GM21528 (cell line): ENCODE results near the gene RUSC2.
"Not testable (repeated sequence)": the region's sequence is repeated elsewhere in the genome, so short reads cannot be mapped to it uniquely, and the experiment has no call there.

Experiments used
- ATAC-seq: cut with Tn5 transposase; IDR thresholded peaks from one replicate; pipeline ENCODE4 v1.9.1; 2021; ENCODE audit warnings: mild to moderate bottlenecking, moderate library complexity; ENCODE audit not compliant: unreplicated experiment, low FRiP score

Gene RUSC2, protein sequence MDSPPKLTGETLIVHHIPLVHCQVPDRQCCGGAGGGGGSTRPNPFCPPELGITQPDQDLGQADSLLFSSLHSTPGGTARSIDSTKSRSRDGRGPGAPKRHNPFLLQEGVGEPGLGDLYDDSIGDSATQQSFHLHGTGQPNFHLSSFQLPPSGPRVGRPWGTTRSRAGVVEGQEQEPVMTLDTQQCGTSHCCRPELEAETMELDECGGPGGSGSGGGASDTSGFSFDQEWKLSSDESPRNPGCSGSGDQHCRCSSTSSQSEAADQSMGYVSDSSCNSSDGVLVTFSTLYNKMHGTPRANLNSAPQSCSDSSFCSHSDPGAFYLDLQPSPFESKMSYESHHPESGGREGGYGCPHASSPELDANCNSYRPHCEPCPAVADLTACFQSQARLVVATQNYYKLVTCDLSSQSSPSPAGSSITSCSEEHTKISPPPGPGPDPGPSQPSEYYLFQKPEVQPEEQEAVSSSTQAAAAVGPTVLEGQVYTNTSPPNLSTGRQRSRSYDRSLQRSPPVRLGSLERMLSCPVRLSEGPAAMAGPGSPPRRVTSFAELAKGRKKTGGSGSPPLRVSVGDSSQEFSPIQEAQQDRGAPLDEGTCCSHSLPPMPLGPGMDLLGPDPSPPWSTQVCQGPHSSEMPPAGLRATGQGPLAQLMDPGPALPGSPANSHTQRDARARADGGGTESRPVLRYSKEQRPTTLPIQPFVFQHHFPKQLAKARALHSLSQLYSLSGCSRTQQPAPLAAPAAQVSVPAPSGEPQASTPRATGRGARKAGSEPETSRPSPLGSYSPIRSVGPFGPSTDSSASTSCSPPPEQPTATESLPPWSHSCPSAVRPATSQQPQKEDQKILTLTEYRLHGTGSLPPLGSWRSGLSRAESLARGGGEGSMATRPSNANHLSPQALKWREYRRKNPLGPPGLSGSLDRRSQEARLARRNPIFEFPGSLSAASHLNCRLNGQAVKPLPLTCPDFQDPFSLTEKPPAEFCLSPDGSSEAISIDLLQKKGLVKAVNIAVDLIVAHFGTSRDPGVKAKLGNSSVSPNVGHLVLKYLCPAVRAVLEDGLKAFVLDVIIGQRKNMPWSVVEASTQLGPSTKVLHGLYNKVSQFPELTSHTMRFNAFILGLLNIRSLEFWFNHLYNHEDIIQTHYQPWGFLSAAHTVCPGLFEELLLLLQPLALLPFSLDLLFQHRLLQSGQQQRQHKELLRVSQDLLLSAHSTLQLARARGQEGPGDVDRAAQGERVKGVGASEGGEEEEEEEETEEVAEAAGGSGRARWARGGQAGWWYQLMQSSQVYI (N-terminal part only)

DNA sequence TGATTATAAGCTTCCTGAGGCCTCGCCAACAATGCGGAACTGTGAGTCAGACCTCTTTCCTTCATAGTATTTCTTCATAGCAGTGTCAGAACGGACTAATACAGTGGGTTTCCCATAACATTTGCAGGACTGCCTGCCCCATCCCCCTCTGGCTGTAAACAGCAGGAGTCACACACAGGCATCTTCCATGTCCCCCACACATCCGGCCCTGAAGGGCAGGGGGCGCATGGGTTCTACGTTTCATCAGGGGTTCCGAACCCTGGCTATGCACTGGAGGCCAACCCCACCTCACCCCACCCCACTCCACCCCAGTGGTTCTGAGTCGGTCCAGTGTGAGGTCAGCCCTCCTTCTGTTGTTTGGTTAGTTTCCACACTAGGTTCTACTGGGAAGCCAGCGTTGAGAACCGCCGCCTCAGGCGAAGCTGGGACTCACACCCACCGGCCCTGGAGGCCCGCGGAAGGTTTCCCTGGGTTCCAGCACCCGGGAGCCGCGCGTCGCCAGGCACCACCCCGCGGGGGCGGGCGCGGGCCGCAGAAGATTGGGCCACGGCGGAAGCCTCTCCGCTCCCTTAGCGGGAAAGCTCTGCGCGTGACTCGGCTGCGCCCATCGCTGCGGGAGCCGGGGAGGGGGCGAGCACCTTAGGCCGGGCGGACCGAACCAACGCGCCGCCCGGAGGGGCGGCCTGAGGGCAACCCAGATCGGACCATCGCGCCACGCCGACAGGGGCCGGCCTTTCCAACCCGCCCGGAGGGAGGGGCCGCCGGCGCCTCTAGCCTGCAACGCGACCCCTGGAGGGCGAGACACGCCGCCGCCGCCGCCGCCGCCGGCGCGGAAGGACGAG lies at the start of gene RUSC2:
Gene RUSC2 (plus strand): TSS at position 799 of the 842 bp plus-strand sequence. CDS start 56,411 bp downstream, outside the sequence.
- no peak for ATAC-seq

DNA sequence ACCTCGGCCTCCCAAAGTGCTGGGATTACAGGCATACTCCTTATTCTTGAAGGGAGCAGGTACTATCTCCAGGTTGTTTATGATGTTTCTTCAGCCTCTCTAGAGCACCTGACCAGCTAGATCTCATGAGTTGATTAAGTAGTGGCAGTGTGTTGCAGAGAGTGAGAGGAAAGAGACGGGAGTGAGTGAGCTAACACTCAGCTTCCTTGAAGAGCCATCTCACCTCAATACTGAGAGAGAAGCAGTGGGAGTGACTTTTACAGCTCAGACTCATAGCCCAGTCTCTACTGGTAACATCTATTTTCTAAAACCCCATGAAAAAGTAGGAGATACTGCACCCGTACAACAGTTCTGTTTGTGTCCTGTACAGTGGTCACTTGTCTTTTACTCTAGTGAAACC lies 43.9 kb upstream of the RUSC2 start:
- ATAC-seq: no peak

DNA sequence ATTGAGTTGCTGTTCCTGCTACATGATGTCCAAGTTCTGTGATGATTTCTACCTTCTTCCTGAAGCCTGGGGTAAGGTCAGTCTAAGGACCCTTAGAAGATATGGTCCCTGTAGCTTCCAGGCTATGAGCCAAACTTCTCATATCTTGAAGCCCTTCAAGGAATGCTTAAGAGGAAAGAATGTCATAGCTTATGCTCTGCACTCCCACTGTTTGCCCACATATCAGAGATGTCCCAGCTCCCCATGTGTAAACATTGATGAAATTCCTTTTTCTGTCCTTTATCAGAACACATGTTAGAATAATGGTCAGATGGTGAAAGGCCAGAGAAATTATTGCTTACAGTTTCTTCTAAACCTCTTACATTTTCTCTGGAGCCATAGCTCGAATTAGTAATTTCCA lies 41.4 kb upstream of the RUSC2 start:
- no peak for ATAC-seq

DNA sequence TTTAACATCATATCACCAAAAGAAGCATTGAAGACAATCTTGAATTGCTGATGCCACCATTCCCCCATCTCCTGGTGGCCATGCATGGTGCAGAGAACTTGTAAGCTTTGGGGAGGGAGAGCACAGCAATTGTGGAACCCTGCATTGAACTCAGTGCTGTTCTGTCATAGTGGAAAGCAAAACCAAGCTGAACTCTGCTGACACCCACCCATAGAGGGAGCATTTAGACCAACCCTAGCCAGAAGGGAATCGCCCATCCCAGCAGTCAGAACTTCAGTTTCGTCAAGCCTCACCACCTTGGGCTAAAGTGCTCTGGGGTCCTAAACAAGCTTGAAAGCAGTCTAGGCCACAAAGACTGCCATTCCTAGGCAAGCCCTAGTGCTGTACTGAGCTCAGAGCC lies 37.4 kb upstream of the RUSC2 start:
- no peak for ATAC-seq

DNA sequence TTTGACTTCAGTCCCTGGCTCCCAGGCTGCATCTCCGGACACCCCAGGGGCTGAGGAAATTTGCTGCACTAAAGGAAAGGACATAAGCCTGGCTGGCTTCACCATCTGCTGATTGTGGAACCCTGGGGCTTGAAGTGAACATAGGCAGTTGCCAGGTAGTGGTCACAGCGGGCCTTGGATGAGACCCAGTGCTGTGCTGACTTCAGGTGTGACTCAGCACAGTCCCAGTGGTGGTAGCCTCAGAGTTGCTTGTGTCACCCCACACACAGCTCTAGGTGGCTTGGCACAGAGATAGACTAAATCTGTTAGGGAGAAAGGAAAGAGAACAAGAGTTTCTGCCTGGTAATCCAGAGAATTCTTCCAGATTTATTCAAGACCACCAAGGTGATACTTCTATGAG lies 36.1 kb upstream of the RUSC2 start:
- ATAC-seq: no peak

DNA sequence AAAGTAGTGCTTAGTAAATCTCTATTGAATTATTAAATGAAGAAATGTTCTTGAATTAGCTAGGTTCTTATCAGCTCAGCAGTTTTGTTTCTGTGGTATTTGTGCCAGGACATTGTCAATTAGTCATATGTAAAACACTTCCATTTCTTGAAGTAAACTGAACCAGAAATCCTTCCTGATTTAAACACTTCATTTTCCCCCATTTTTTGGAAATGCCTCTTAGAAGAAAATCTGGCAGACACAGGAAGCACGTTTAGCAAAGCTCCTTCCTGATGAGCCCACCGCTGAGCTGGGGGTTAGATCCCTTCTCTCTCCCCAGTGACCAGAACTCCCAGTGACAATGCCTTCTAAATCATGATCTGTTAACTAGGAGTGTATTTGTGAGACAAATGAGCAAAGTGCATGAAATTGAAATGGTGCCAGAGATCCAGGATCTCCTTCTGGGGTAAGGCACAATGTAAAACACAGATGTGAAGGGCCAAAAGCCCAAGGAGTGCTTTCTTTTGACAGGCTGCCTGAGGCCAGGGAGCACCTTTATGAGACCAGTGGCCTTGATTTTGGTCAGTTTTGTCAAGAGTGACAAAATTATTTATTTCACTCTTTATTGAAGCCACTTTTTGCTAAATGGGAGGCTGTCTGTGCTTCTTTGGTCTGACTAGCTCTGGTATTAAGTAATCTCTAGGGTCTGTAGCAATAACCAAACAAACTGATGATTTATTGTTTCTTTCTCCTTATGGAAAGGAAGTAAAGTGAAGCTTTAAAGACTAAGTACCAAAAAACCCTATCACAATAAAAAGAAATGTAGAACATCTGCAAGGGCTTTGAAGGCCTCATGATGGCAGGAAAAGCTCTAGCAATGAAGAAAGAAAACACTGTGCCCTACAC lies 25.5 kb upstream of the RUSC2 start:
- ATAC-seq: no peak

DNA sequence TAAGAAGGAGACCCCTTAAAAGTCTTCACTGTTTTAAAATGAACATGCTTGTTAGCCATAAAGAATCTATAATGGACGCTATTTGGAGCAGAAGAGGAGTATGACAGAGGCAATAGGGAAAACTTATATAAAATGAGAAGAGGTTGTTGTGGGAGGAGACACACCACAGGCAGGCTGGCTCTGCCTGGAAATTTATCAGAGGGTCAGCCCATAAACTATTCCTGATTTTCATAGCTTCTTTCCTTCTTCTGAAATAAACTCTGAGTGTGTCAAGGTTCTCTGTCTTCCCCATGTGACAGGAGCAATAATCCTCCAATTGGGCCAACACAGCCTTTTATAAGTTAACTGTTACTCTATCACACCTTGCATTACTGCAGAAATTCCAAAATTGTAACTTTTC lies 19.6 kb upstream of the RUSC2 start:
- ATAC-seq: no peak

DNA sequence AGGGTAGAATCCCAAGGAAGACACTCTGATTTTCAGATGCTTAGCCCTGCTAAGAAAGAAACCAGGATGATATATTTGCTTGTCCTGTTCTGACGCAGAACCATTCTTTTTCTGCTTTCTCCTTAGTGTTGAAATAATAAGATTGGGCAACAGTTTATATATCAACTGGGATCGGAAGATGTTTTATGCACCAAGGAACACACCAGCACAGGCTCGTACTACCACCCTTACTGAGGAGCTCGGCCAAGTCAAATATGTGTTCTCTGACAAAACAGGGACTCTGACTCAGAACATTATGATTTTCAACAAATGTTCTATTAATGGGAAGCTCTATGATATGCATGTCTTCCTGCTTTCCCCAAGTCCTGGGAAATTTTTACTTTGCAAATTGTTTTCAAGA lies 19.0 kb upstream of the RUSC2 start:
- ATAC-seq: no peak

DNA sequence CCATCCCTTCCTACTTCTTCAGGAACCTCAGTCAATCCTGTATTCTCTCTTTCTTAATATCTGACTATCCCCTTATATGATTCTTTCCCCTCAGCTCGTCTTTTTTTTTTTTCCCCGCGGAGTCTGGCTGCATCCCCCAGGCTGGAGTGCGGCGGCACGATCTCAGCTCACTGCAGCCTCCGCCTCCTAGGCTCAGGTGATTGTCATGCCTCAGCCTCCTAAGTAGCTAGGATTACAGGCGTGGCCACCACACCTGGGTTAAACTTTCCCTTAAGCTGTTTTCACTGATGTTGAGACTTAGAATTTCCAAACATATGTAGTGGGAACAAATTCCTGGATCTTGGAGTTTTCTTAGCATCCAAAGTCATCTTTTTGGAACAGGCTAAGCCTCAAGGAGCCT lies 13.3 kb upstream of the RUSC2 start:
- ATAC-seq: no peak

DNA sequence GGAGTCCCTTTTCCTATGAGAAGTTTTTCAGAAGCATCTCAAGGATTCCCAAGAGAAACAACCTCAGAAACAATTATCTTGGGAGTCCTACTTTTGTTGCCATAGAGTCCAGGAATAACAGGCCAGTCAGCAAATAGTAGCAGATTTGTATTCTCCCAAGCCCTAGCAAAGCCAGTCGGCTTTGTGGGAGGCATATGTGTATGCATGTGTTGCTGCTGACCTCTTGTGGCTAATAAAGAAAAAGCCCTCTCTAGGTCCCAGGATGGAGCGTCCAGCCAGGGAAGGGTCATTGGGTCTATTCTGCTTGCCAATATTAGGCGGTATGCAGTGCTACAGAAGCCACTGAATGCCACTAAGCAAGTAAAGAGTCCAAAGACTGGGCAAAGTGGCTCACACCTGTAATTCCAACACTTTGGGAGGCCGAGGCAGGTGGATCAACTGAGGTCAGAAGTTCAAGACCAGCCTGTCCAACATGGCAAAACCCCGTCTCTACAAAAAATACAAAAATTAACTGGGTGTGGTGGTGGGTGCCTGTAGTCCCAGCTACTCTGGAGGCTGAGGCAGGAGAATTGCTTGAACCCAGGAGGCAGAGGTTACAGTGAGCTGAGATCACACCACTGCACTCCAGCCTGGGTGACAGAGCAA lies 12.6 kb upstream of the RUSC2 start:
- not testable (repeated sequence) for ATAC-seq

DNA sequence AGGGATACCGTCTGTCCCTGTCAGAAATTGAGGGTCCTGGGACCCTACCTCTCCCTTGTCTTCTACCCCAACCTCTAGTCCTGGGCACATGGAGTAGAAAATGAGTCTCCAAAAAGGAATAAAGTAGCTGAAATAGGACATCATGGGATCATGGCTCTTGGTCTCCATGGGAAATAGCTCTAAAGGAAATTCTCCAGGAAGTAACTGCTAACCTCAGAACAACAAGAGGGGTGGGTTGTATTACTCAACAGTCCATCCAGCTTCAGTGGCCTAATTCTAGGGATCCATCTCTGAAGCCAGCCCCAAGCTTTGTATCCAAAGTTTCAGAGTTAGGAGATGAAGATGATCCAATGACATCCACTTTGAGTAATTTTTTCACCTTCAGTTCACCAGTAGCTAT lies 11.0 kb upstream of the RUSC2 start:
- ATAC-seq: no peak

DNA sequence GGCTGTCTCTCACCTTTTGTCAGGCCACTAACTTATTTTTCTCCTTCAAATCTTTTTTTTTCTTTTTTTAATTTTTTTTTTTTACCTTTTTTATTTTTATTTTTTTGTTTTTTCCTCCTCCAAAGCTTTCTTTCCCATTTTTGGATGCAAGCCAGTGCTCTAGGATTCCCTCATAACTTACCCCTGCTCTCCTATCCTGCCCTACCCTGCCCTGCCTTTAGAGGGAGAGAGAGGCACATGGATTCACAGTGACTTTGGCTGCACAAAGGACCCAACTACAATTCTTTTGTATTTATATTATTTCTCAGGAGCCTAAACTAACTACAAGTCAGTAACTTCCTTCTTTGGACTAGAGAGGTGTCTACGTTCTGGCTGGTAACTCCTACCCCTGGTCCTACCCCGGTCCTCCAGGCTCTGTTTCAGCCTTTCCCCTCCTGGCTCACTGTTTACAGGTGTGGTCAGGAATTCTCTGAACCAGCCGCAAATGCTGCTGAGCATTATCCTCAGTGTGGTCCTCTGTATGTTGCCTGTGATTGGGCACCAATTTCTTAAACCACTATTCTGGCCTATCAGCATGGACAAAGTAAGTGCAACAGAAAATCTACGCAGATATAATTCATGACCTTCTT lies 8.4 kb upstream of the RUSC2 start:
- no peak for ATAC-seq

DNA sequence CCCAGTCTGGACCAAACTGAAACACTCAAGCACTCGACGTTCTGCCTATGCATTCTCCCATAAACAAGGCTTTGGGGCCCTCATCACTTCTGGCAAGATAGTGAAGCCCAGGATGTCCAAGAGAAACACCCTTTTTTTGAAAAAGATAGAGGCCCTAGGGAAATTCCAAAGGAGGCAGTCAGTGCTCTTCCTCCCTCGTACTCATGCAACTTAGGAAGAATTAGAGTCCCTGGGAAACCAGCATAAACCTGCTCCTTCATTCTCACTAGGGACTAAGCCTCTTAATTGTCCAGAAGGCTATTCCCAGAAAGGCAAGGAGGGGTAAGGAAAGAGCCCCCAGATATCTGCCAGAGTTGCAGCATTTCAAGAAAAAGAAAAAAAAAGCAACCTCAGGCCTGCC lies 7.8 kb upstream of the RUSC2 start:
- ATAC-seq: no peak

DNA sequence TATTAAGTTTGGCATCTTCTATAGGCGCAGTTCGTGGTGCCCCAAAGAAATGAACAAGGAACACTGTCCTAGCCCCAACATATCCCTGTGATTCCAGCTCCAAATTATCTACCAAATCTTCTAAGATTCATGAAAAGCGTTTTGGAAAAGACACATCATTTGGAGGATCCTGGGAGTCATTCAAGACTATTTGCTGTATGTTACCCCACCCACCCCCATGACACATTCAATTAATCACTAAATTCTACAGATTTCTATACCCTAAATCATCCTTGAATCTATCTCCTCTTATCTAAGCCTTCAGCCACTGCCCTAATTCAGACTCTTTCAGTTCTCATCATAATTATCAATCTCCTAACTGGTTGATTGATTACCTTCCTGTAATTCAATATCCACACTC lies 5.5 kb upstream of the RUSC2 start:
- ATAC-seq: no peak

DNA sequence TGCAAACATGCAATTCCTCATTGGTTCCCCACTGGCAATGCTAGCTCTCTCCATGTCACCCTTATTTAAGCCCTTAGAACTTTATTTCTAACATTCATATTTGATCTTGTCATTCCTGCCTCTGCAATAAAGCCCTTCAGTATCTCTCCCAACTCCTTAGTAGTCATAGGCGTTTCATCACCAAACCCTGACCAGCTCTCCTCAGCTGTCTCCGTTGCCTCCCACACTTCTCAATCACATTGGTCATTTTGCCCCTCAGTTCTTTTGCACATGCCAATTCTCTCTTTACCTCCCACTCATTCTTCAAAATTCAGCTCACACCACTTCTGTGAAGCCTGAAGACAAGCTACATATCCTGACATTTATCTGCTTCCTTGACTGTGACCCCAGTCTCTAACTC lies 2.8 kb upstream of the RUSC2 start:
- no peak for ATAC-seq

DNA sequence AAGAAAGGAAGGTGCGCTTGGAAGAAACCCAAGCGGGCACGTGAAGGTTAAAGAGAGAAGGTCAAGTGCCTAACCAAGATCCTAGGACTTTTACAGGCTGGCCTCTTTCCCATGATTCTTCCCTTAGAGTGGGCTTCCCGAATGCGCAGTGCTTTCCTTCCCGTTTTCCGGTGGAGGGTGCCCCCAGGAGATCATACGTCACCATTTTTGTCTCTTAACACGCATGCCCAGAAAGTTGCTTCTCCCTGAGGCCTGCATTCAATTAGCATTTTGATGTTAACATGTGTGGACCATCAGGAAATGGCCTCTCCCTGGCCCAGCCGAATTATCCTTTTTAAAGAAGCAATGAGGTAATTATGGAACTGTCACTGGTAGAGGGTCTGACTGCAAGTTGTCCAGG lies 1.9 kb upstream of the RUSC2 start:
- ATAC-seq: no peak

DNA sequence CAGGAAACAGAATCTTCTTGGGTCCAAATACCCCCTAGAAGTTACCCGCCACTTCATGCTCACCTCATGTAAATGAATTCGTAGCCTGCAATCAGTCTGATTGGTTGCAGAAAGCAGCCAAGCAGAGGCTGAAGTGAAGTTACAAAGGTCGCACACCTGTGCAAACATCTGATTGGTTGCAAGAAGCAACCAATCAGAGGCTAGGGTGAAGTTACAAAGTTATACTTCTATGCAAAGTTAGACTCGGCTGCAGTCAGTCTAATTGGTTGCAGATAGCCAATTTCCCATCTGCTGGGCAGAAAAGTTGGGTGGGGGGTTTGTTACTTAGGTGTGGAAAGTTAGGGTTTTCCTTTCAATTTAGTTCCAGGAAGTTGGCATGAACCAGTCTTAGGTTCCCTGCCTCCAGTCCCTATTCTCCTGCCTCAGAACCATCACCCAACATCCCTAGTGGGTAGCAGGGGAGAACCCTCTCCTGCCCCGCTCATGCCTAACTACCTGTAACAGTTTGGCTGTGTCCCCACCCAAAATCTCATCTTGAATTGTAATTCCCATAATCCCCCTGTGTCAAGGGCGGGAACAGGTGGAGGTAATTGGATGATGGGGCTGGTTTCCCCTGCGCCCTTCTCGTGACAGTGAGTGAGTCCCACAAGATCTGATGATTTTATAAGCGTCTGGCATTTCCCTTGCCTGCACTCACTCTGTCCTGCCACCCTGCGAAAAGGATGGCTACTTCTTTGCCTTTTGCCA lies 1.2 kb upstream of the RUSC2 start:
- ATAC-seq: no peak
